OCI-LY1 (cell line): ENCODE measurements around the gene TPP1.
A peak's percentile ranks its signal among the peaks of the same experiment; 100 is the strongest.

Experiments
- H2AFZ ChIP-seq: fragments of 200-600 bp; sonication (generic), shearing (Covaris generic); 2 replicates; pipeline ENCODE4 v1.6.0; 2014; ENCODE audit warnings: antibody characterized with exemption, mild to moderate bottlenecking, low read length
- H3F3A ChIP-seq: fragments of 200-600 bp; sonication (generic), shearing (Covaris generic); 2 replicates; pipeline ENCODE4 v1.6.0; 2014; ENCODE audit warnings: mild to moderate bottlenecking, antibody characterized with exemption, low read length, moderate library complexity; ENCODE audit not compliant: insufficient read depth
- H3K27ac ChIP-seq: fragments of 200-600 bp; sonication (generic); 2 replicates; pipeline ENCODE4 v1.5.1; 2014; ENCODE audit warnings: low read length, mixed run types, mild to moderate bottlenecking, low read depth; ENCODE audit not compliant: poor library complexity, severe bottlenecking
- H3K27me3 ChIP-seq: fragments of 200-600 bp; sonication (generic); 2 replicates; pipeline ENCODE4 v1.6.0; 2014; ENCODE audit warnings: antibody characterized with exemption, mild to moderate bottlenecking, low read length, moderate library complexity; ENCODE audit not compliant: insufficient read depth
- H3K36me3 ChIP-seq: fragments of 200-600 bp; sonication (generic); 2 replicates; pipeline ENCODE4 v1.6.1; 2014; ENCODE audit warnings: mild to moderate bottlenecking, antibody characterized with exemption, low read length, moderate library complexity, mixed read lengths; ENCODE audit not compliant: insufficient read depth
- H3K4me1 ChIP-seq: fragments of 200-600 bp; sonication (generic); 2 replicates; pipeline ENCODE4 v1.5.1; 2014; ENCODE audit warnings: mild to moderate bottlenecking, low read length, moderate library complexity; ENCODE audit not compliant: insufficient read depth, severe bottlenecking
- H3K4me2 ChIP-seq: fragments of 200-600 bp; sonication (generic), shearing (Covaris generic); 2 replicates; pipeline ENCODE4 v1.6.1; 2014; ENCODE audit warnings: low read length
- H3K4me3 ChIP-seq: fragments of 200-600 bp; sonication (generic); 2 replicates; pipeline ENCODE4 v1.5.1; 2014; ENCODE audit warnings: low read length, low read depth, mild to moderate bottlenecking, mixed read lengths; ENCODE audit not compliant: poor library complexity, severe bottlenecking
- H3K79me2 ChIP-seq: fragments of 200-600 bp; shearing (Covaris generic); 2 replicates; pipeline ENCODE4 v1.6.1; 2016; ENCODE audit warnings: mixed run types, low read length, mixed read lengths; ENCODE audit not compliant: insufficient read depth
- H3K9ac ChIP-seq: fragments of 200-600 bp; sonication (generic), shearing (Covaris generic); 2 replicates; pipeline ENCODE4 v1.6.1; 2014; ENCODE audit warnings: mild to moderate bottlenecking, low read length, mixed read lengths
- H3K9me2 ChIP-seq: fragments of 200-600 bp; sonication (generic), shearing (Covaris generic); 2 replicates; pipeline ENCODE4 v1.6.1; 2014; ENCODE audit warnings: low read depth, mild to moderate bottlenecking, low read length, mixed read lengths
- H3K9me3 ChIP-seq: fragments of 200-600 bp; shearing (Covaris generic); 2 replicates; pipeline ENCODE4 v1.6.1; 2014; ENCODE audit warnings: low read length, mixed read lengths
- H4K20me1 ChIP-seq: fragments of 200-600 bp; sonication (generic), shearing (Covaris generic); 2 replicates; pipeline ENCODE4 v1.6.0; 2016; ENCODE audit warnings: mild to moderate bottlenecking, low read length; ENCODE audit not compliant: insufficient read depth
- CTCF ChIP-seq: fragments of 200-600 bp; sonication (generic), shearing (Covaris generic); IDR thresholded peaks from 2 replicates; pipeline ENCODE4 v1.5.1; 2017; ENCODE audit warnings: mild to moderate bottlenecking, antibody characterized with exemption, low read length, moderate library complexity, mixed read lengths
- EZH2 ChIP-seq: fragments of 200-600 bp; sonication (generic), shearing (Covaris generic); IDR thresholded peaks from 2 replicates; pipeline ENCODE4 v1.8.0; 2017; ENCODE audit warnings: borderline replicate concordance, mixed run types, mild to moderate bottlenecking, antibody characterized with exemption, low read length, moderate library complexity, mixed read lengths

The TPP1 gene

GRCh38 chr11:6568191-6568918 is 50.9 kb downstream of the TPP1 start:
- Histone ChIP-seq H3K36me3 (0 out of 2 replicates have a peak, but pooled peaks cover 3% of the 10 kb centered on the region), H3K27me3 (no peaks in the 10 kb centered on the region), H3K9ac (no peak overlapping the region), H3K9me2 (no peaks in the 10 kb centered on the region), H4K20me1 (no peaks in the 10 kb centered on the region), H3K9me3 (no peaks in the 10 kb centered on the region), H2AFZ (no peak overlapping the region), H3K4me2 (no peak overlapping the region), H3K27ac (no peak overlapping the region), H3K4me1 (no peaks in the 10 kb centered on the region), H3K79me2 (no peaks in the 10 kb centered on the region), H3K4me3 (no peak overlapping the region), H3F3A (no peaks in the 10 kb centered on the region)
- no peak for TF ChIP-seq EZH2
- TF ChIP-seq CTCF: peak; percentile 28; the same call in 1 of the 2 replicates

- Histone ChIP-seq H3K4me1 (no peaks in the 10 kb centered on the region), H3K79me2 (no peaks in the 10 kb centered on the region), H3K4me2 (no peak overlapping the region), H4K20me1 (no peaks in the 10 kb centered on the region), H2AFZ (no peak overlapping the region), H3K9me2 (no peaks in the 10 kb centered on the region), H3K36me3 (0 out of 2 replicates have a peak, but pooled peaks cover 3% of the 10 kb centered on the region), H3K9ac (no peak overlapping the region), H3K4me3 (no peak overlapping the region), H3K27me3 (no peaks in the 10 kb centered on the region), H3F3A (no peaks in the 10 kb centered on the region), H3K9me3 (no peaks in the 10 kb centered on the region), H3K27ac (no peak overlapping the region)
- TF ChIP-seq CTCF: no peak
- no peak for TF ChIP-seq EZH2
Observed at GRCh38 chr11:6567371-6567745, 51.9 kb downstream of the TPP1 start.

- no peaks in the 10 kb centered on the region for H3K27me3 ChIP-seq
- no peak overlapping the region for H3K9ac ChIP-seq
- no peaks in the 10 kb centered on the region for H3F3A ChIP-seq
- H3K79me2 ChIP-seq: no peaks in the 10 kb centered on the region
- H2AFZ ChIP-seq: no peak overlapping the region
- TF ChIP-seq CTCF: no peak
- TF ChIP-seq EZH2: no peak
- H3K9me3 ChIP-seq: no peaks in the 10 kb centered on the region
- H3K4me1 ChIP-seq: no peaks in the 10 kb centered on the region
- H4K20me1 ChIP-seq: no peaks in the 10 kb centered on the region
- H3K4me2 ChIP-seq: no peak overlapping the region
- no peak overlapping the region for H3K4me3 ChIP-seq
- no peaks in the 10 kb centered on the region for H3K9me2 ChIP-seq
- H3K27ac ChIP-seq: no peak overlapping the region
- 0 out of 2 replicates have a peak, but pooled peaks cover 3% of the 10 kb centered on the region for H3K36me3 ChIP-seq
Observed at GRCh38 chr11:6566704-6567370, 52.4 kb downstream of the TPP1 start.
